ENCODE results near the gene PPIL3.

The PPIL3 gene

GRCh38 chr2:200860092-200860795 is 28.6 kb downstream of the PPIL3 start:
- DNase-seq = no peak

GRCh38 chr2:200856806-200857205 is 32.1 kb downstream of the PPIL3 start:
- no peak for DNase-seq

GRCh38 chr2:200852605-200853004 is 36.3 kb downstream of the PPIL3 start:
- no peak for DNase-seq

- DNase-seq = no peak
Observed at GRCh38 chr2:200851398-200852248, 37.3 kb downstream of the PPIL3 start.

- DNase-seq = no peak
Observed at GRCh38 chr2:200850512-200851256, 38.2 kb downstream of the PPIL3 start.

- DNase-seq = no peak
Observed at GRCh38 chr2:200847939-200848338, 40.9 kb downstream of the PPIL3 start.

- DNase-seq = no peak
Observed at GRCh38 chr2:200847269-200847668, 41.6 kb downstream of the PPIL3 start.

- no peak for DNase-seq
Observed at GRCh38 chr2:200845669-200846325, 43.1 kb downstream of the PPIL3 start.

GRCh38 chr2:200845194-200845593 is 43.7 kb downstream of the PPIL3 start:
- DNase-seq = no peak

- no peak for DNase-seq
Observed at GRCh38 chr2:200843993-200844948, 44.6 kb downstream of the PPIL3 start.

GRCh38 chr2:200839513-200839912 is 49.4 kb downstream of the PPIL3 start:
- no peak for DNase-seq

GRCh38 chr2:200834701-200835100 is 54.2 kb downstream of the PPIL3 start:
- DNase-seq = no peak

GRCh38 chr2:200829258-200829655 is 59.6 kb downstream of the PPIL3 start:
- DNase-seq = no peak

GRCh38 chr2:200828572-200829257 is 60.2 kb downstream of the PPIL3 start:
- DNase-seq = no peak

- no peak for DNase-seq
Observed at GRCh38 chr2:200828104-200828503, 60.8 kb downstream of the PPIL3 start.

GRCh38 chr2:200821686-200822245 is 67.1 kb downstream of the PPIL3 start:
- DNase-seq = no peak

Measured in NCI-H526 (cell line).